ENCODE measurements around the gene PSMF1. TPM values are rescaled to one million over a fixed set of nuclear protein-coding genes. Genes with fewer than 3 reads are reported as not detected.
"Not testable (repeated sequence)": the region's sequence is repeated elsewhere in the genome, so short reads cannot be mapped to it uniquely, and the experiment has no call there.

The PSMF1 gene
- total RNA-seq, 1 donor from 2014 or later, result 39.9 TPM

DNA sequence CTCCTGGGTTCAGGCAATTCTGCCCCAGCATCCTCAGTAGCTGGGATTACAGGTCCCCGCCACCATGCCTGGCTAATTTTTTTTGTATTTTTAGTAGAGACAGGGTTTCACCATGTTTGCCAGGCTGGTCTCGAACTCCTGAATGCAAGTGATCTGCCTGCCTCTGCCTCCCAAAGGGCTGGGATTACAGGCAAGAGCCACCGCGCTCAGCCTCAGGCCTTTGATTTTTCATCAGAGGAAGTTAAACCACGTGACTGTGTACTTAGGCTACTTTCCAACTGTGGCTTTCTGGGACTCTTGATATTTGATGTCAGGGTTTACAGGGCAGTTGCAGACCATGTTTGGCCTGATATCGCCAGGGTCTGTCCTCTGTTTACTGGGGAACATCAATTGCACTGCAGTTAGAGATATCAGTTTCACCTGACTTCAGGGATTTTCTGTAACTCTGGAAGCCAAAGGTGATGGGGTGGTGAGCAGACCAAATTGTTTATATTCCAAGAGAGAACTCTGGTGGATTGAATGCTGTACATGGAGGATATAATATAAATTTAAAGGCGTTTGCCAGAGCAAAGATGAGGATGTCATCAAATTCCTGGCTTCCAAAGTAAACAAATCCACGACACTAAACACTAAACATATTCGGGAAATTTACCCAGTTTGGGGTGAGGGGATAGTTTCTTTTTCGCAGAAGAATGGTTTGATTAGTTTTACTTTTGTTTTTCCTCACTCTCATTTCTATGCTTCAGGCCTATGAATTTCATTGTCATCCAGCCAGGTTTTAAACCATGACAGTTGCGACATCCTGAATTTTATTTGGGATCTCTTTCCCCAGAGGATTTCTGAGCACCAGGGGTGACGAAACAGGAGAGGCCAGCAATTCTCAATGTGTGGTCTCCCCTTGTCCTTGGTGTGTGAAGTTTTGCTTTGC lies 4.2 kb downstream of the PSMF1 start:
- DNase-seq (ENCODE audit: low read depth, low spot score), result peak; percentile 17

DNA sequence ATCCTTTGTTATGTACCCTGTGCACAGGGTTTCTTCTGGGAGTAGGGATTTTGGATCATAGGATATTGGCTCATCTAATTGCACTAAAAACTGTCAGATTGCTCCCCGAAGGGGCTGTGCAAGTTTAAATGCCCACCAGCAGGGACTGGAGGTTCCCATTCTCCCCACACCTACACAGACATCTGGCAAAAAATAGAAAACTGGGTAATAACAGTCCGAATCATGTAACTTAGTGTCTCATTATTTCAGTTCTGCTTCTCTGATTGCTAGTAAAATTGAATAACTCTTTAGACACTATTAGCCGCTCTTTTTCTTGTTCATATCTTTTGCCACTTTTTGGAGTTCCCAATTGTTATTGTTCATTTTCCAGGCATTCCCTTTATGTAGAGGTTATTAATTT lies 5.3 kb downstream of the PSMF1 start:
- DNase-seq (ENCODE audit: low read depth, low spot score), result no peak

DNA sequence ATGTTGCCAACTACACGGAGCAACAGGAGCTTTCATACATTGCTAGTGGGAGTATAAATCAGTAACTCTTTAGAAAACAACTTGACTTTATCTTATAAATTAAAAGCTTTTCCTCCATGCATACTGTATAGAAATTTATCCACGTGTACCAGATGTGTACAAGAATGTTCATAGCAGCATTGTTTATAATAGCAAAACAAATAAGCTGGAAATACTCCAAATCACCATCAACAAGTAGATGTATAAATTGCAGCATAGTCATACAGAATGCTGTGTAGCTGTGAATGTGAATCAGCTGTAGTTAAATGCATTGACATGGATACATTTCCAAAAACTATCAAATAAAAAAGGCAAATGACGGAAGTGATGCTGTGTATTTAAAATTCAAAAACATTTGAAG lies 6.0 kb downstream of the PSMF1 start:
- DNase-seq (ENCODE audit: low read depth, low spot score), result no peak

DNA sequence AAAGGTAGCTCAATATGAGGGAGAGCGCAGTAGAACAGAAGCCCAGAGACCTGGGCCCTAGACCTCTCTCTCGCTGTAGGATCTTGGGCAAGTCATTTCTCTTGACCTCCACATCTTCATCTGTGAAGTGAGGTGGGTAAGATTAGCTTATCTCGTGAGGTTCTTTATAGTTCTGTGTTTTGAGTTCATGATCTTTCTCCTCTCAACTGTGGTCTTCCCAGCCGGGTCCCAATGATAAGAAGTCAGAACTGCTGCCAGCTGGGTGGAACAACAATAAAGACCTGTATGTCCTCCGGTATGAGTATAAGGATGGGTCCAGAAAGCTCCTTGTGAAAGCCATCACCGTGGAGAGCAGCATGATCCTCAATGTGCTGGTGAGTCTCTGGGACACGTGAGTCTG lies 6.9 kb downstream of the PSMF1 start:
- DNase-seq (ENCODE audit: low read depth, low spot score), result no peak

DNA sequence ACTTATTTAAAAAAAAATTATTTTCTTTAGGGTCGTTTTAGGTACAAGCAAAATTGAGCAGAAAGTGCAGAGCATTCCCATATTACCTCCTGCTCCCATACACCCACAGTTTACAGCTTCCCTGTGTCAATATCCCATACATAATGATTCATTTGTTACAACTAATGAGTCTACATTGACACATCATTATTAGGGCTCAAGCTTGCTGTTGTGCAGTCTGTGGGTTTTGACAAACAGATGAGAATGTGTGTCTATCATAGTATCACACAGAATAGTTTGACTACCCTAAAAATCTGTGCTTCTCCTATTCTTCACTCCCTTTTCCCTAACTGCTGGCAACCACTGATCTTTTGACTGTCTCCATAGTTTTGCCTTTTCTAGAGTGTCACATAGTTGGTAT lies 9.4 kb downstream of the PSMF1 start:
- no peak for DNase-seq (ENCODE audit: low read depth, low spot score)

DNA sequence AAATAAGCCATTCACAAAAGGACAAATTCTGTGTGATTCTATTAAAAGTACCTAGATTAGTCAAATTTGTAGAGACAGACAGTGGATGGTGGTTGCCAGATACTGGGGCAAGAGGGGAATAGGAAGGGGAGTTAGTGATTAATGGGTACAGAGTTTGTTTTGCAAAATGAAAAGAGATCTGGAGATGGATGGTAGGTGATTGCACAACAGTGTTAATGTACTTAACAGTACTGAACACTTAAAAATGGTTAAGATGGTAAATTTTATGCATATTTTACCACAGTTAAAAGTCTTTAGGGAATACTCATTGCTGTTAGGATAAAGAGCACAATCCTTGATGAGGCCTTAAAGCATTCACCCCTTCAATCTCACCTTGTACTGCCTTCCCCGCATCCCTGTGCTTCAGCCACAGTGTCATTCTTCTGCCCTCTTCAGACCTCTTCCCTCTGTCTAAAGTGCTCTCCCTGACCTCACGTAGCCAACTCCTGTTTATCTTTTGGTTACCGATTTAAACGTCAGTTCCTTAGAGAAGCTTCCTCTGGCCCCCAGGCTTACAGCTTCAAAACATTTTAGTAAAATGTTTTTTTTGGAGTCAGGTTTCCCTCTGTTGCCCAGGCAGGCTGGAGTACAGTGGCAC lies 11.8 kb downstream of the PSMF1 start:
- no peak for DNase-seq (ENCODE audit: low read depth, low spot score)

DNA sequence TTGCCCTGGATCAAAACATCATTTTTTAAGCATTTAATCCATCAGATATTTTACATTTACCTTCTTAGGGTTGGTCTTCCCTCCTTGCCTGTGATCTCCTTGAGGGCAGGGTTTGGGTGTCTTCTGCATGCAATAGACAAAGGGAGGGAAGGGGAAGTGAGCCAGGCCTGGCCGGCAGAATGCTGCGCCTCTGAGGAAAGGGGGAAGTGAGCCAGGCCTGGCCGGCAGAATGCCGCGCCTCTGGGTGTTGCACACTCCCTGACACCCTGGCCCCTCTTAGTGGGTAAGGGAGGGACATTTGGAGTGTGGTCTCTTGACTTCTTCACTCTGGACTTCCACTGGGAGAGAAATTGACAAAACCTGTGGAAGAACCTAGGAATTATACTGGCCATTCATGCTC lies 12.4 kb downstream of the PSMF1 start:
- no peak for DNase-seq (ENCODE audit: low read depth, low spot score)

DNA sequence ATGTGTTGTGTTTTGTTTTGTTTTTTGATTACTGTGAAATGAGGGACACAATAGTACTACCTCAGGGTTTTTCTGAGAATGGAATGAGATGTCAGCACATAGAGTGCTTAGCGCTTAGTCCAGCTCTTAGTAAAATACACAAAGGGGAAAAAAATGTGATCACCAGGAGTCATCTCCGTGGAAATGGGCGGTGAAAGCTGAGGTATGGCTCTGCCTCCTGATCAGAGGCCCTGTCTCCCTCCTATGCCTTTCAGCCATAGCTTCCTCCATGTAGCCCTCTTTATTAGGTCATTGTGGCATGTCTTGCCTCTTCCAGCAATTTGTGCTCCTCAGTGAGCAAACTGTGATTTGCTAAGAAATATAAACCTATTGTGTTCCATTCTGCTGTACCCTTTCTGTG lies 13.0 kb downstream of the PSMF1 start:
- DNase-seq (ENCODE audit: low read depth, low spot score), result no peak

DNA sequence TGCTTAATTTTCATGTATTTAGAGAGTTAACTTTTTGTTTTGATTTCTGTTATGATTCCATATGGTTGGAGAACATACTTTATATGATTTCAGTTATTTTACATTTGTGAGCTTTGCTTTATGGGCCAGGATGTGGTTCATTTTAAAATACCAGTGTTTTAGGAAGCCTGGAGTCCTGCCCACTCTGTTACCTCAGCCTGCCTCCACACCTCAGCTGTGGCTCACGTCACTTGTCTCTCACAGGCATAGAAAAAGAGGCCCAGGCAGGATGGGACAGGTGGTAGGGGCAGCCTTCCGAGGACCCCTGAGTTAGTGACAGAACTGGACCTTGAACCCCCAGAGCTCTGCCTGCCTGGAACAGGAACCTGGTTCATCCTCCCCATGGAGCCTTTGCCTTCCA lies 16.0 kb downstream of the PSMF1 start:
- no peak for DNase-seq (ENCODE audit: low read depth, low spot score)

DNA sequence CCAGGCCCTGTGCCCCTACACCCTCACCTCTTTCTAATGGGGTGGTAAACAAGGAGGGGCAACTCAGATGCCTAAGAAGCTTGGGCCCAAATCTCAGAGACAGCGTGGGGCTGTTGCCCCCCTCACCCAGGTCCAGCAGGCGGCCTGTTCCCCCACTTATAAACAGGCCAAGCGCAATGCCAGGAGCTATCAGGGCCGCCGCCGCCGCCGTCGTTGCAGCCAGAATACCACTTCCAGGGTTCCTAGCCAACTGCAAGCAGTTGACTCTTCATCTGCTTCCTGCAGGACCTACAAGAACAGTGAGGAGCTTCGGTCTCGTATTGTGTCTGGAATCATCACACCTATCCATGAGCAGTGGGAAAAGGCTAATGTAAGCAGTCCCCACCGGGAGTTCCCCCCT lies 16.4 kb downstream of the PSMF1 start:
- no peak for DNase-seq (ENCODE audit: low read depth, low spot score)

DNA sequence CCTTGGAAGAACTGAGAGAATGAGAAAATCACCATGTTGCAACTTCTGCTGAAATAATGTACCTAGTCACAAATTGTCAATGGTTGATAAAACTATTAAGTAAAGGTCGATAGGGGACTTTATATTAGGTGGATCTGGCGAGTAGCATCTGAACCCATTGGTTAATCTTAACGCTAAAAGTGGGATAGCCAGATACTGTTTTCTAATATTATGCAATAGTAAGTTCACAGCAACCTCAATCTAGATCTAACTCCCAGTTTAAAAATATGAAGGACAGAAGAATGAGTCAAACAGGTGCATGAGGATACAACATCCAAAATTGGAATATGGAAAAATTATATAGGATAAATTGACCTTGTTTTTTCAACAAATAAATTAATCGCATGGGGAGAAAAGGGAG lies 18.8 kb downstream of the PSMF1 start:
- no peak for DNase-seq (ENCODE audit: low read depth, low spot score)

DNA sequence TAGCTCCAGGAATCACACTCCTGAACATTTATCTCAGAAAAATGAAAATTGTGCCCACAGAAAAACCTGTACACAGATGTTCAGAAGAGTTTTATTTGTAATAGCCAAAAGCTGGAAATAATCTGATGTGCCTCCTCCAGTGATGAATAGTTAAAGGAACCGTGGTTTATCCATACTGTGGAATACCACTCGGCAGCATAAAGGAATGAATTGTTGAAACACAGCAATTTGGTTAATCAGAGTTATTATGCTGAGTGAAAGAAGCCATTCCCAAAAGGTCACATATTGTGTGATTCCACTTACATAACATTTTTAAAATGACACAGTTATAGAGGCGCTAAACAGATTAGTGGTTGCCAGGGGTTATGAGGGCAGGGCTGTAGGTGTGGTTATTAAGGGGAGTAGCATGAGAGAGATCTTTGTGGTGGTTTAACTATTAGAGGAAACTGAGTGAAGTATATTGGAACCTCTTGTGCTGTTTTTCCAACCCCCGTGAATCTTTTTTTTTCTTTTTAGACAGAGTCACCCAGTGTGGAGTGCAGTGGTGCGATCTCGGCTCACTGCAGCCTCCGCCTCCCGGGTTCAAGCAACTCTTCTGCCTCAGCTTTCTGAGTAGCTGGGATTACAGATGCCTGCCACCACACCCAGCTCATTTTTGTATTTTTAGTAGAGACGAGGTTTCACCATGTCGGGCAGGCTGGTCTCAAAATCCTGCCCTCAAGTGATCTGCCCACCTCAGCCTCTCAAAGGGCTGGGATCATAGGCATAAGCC lies 26.2 kb downstream of the PSMF1 start:
- no peak for DNase-seq (ENCODE audit: low read depth, low spot score)

DNA sequence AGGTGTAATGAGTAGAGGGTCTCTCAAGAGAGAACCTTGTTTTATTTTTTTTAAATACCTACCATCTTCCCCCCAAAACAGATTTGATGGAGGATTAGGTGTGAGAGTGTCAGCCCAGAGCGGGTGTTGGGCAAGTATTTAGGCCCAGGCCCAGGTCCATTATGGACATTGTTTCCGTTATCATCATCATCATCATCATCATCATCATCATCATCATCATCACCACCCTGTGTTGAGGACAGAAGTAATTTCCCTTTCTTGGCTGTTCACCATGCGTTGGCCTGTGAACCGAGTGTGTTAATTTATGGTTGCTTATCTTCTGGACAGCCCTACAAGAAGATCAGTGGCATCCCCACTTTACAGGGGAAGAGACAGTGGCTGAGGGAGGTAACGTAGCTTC lies 28.6 kb downstream of the PSMF1 start:
- no peak for DNase-seq (ENCODE audit: low read depth, low spot score)

DNA sequence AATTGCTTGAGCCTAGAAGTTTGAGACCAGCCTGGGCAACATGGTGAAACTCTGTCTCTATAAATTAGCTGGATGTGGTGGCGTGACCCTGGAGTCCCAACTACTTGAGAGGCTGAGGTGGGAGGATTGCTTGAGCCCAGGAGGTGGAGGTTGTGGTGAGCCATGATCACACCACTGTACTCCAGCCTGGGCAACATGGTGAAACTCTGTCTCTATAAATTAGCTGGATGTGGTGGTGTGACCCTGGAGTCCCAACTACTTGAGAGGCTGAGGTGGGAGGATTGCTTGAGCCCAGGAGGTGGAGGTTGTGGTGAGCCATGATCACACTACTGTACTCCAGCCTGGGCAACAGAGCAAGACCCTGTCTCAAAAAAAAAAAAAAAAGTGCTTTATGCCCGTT lies 31.4 kb downstream of the PSMF1 start:
- DNase-seq (ENCODE audit: low read depth, low spot score), result not testable (repeated sequence)

DNA sequence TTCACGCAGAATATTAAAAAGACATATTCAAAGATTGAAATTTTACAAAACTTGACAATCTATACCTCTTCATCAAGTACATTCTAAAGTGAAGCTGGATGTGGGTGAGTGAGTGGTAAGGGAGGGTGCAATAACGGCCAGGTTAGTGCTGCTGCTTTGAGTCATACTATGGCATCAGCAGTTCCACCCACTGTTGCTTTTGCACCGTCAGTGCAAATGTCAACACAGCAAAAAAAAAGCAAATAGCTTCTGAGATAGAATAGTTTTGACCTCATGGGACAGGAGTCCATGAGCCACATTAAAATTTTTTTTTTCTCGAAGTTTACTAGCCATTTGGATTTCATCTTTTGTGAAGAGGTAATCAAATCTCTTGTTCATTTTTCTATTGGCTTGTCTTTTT lies 31.8 kb downstream of the PSMF1 start:
- no peak for DNase-seq (ENCODE audit: low read depth, low spot score)

DNA sequence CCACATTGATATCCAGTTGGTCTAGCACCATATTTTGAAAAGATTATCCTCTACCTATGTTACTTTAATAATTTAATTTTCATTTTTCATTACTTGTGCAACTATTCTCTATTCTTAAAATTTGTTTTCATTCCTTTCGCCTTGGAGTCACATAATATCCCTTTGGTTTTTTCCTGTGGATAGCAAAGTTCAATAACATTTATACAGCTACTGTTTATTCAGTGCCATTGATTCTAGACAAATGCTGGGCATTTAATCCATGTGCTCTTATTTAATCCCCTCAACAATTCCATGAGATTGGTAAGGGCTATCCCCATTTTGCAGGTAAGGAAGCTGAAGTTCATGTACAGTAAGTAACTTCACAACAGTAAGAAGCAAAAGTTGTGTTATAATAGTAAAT lies 32.6 kb downstream of the PSMF1 start:
- no peak for DNase-seq (ENCODE audit: low read depth, low spot score)

DNA sequence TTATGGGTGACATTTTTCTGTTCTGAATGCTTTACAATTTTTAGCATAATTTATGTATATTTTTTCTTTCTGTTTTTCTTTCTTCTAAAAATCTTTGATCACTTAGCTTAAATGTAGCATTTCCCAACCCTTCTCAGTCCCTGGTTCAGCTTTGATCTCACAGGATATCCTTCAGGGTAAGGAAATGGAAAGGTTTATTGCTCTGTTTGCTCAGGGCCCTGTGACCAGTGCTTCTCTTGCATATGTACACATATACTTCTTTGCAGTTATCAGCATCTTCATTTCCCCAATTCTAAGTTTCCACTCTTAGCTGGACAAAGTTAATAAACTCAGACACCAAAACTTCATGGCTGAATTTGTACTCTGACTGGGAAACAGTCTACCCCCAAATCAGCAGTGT lies 35.8 kb downstream of the PSMF1 start:
- no peak for DNase-seq (ENCODE audit: low read depth, low spot score)

DNA sequence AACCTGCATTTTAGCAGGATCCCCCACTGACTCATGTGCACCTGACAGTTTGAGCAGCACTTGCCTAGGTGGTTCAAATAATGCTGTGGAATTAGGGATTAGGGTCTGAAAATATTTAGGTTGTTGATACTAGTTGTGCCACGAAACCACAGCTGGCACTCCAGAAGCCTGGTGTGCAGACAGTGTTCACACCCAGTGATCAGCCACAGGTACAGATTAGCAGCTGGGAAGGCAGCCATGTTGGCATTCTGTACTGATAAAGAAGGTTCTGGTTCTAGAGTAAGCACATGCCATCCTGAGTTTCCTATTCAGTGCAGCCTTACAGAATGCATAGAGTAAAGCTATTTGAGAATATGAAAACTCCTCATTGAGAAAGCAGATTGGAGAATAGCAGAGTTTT lies 36.3 kb downstream of the PSMF1 start:
- DNase-seq (ENCODE audit: low read depth, low spot score), result no peak

DNA sequence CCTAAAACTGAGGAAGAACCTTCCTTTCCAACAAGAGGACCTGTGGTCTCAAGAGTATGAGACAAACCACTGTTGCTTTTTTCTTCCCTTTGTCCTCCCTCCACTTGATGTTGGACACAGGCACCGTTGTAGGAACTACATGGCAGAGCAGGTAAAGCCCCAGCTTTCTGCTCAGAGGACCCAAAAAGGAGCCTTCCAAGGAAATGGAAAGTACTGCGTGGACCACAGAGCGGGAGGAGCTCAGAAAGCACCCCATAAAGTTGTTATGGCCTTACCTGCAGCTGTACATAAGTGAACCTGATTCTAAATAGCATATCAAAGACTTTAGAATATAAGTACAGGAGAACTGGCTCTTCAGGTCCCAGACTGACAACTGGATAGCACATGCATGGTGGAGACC lies 36.9 kb downstream of the PSMF1 start:
- no peak for DNase-seq (ENCODE audit: low read depth, low spot score)

DNA sequence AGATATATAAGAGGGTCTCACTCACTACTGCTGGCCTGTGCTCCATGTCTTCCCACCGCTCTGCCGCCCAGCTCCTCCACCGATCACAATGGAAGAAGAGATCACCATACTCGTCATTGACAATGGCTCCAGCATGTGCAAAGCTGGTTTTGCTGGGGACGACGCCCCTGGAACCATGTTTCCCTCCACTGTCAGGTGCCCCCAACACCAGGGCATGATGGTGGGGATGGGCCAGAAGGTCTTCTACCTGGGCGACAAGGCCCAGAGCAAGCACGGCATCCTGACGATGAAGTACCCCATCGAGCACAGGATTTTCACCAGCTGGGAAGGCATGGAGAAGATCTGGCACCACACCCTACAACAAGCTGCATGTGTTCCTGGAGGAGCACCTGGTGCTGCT lies 42.1 kb downstream of the PSMF1 start:
- DNase-seq (ENCODE audit: low read depth, low spot score), result no peak

DNA sequence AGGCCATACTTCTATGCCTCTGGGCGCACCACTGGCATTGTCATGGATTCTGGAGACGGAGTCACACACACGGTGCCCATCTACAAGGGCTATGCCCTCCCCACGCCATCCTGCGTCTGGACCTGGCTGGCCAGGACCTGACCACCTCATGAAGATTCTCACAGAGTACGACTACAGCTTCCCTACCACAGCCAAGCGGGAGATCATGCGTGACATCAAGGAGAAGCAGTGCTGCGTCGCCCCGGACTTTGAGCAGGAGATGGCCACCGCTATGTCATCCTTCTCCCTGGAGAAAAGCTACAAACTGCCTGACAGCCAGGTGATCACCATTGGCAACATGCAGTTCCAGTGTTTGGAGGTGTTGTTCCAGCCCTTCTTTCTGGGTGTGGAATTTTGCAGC lies 42.6 kb downstream of the PSMF1 start:
- DNase-seq (ENCODE audit: low read depth, low spot score), result no peak

DNA sequence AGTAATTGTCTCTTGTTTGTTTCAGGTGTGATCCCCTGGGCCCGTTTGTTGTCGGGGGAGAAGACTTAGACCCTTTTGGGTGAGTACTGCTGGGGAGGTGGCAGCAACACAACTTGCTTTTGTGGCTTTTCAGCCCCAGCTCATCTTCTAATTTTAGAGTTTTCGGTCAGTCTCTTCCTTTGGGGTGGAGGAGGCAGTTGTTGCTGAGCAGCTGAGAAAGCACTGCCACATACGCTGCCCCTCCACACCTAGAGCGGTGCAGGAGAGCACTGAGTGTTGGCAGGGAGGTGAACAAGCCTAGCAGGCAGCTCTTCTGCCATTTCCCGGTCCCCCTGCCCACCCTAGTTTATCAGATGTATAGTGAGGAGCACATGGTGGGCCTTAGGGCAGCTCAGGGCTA lies 44.7 kb downstream of the PSMF1 start:
- DNase-seq (ENCODE audit: low read depth, low spot score), result no peak
